Stimulated activated CD4-positive, alpha-beta T cell treated with anti-CD3 and anti-CD28 coated beads, TNF-alpha, amount 100 ng/mL, for 4 hours (primary cell): Measurements from ENCODE around the gene EEFSEC.

Experiments used
- DNase-seq, 3 experiments: peaks; one replicate each; pipeline ENCODE4 v3.0.0-alpha.2; 2020; ENCODE audit warnings: low read depth in 3 of 3

The EEFSEC gene

GRCh38 chr3:128427175-128427857 is 274.0 kb downstream of the EEFSEC start:
- no peak for DNase-seq

- DNase-seq, result no peak
Measured at GRCh38 chr3:128427872-128428822, 274.9 kb downstream of the EEFSEC start.

- no peak for DNase-seq
Measured at GRCh38 chr3:128429275-128429674, 276.0 kb downstream of the EEFSEC start.

GRCh38 chr3:128429751-128430150 is 276.5 kb downstream of the EEFSEC start:
- no peak for DNase-seq

GRCh38 chr3:128430301-128430700 is 277.0 kb downstream of the EEFSEC start:
- DNase-seq, result no peak

GRCh38 chr3:128430731-128431130 is 277.4 kb downstream of the EEFSEC start:
- DNase-seq, result no peak

- DNase-seq, result no peak
Measured at GRCh38 chr3:128431803-128432300, 278.6 kb downstream of the EEFSEC start.

GRCh38 chr3:128432301-128432970 is 279.2 kb downstream of the EEFSEC start:
- DNase-seq, result no peak

GRCh38 chr3:128432971-128433836 is 279.9 kb downstream of the EEFSEC start:
- DNase-seq, result no peak

GRCh38 chr3:128433837-128434165 is 280.5 kb downstream of the EEFSEC start:
- no peak for DNase-seq

GRCh38 chr3:128434524-128434923 is 281.2 kb downstream of the EEFSEC start:
- DNase-seq, result no peak

- no peak for DNase-seq
Measured at GRCh38 chr3:128435058-128435457, 281.8 kb downstream of the EEFSEC start.

- DNase-seq, result no peak
Measured at GRCh38 chr3:128435561-128435960, 282.3 kb downstream of the EEFSEC start.

GRCh38 chr3:128436214-128436613 is 282.9 kb downstream of the EEFSEC start:
- DNase-seq, result no peak

- DNase-seq, result no peak
Measured at GRCh38 chr3:128438488-128439072, 285.3 kb downstream of the EEFSEC start.

- no peak for DNase-seq
Measured at GRCh38 chr3:128439226-128439625, 285.9 kb downstream of the EEFSEC start.

GRCh38 chr3:128442070-128442469 is 288.8 kb downstream of the EEFSEC start:
- no peak for DNase-seq

GRCh38 chr3:128442949-128443348 is 289.7 kb downstream of the EEFSEC start:
- no peak for DNase-seq

GRCh38 chr3:128443771-128444170 is 290.5 kb downstream of the EEFSEC start:
- no peak for DNase-seq

GRCh38 chr3:128445357-128445756 is 292.1 kb downstream of the EEFSEC start:
- DNase-seq, result no peak

- DNase-seq, result no peak
Measured at GRCh38 chr3:128446821-128447220, 293.5 kb downstream of the EEFSEC start.
